Erythroblast (primary cell): ENCODE data around the gene TRAF2.

Experiments
- GATA1 ChIP-seq: IDR thresholded peaks from 2 replicates; pipeline ENCODE4 v1.6.1; 2011; ENCODE audit warnings: low read depth, mild to moderate bottlenecking, control low read depth, low read length, moderate library complexity
- POLR2A ChIP-seq: IDR thresholded peaks from 2 replicates; pipeline ENCODE4 v1.6.1; 2011; ENCODE audit warnings: mild to moderate bottlenecking, low read length

DNA sequence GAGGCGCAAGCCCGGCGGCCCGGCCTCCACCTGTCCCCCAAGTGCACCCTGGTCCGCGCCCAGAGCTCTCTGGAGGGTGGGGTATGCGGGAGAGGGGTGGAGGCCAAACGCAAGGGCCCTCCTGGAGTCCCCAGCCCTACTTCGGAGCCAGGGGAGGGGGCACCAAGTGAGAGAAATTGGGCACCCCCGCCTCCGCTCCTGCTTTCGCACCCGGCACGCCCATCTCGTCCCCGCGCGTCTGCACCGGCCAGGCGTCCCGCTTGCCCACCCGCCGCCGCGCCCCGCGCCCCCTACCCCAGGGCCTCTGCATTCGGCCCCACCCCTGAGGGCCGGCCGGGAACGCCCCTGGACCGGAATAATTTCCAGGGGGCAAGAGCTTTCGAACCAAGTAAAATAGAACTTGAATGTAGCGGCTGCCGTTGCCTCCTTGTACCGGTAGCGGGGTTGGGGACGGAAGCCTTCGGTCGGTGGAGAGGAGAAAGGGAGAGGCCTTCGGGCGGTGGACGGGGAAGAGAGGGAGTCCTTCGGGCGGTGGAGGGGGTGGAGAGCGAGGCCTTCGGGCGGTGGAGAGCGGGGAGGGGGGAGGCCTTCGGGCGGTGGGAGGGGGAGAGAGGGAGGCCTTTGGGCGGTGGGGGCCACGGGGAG is 37.8 kb upstream of the TRAF2 start:
- TF ChIP-seq POLR2A = no peak
- no peak for TF ChIP-seq GATA1
